A673 (cell line): ENCODE measurements around the gene CD19.

Source experiments
- CTCF ChIP-seq: fragments of 300-800, 200-600 bp; sonication (generic); conservative IDR thresholded peaks from 2 replicates; pipeline ENCODE4 v1.5.1; 2017; ENCODE audit warnings: low read depth, mild to moderate bottlenecking, antibody characterized with exemption, low read length, moderate library complexity, mixed read lengths
- EZH2 ChIP-seq: fragments of 200-600 bp; sonication (generic); IDR thresholded peaks from 2 replicates; pipeline ENCODE4 v1.6.1; 2017; ENCODE audit warnings: borderline replicate concordance, low read depth, mild to moderate bottlenecking, mixed read lengths, antibody characterized with exemption, low read length; ENCODE audit not compliant: poor library complexity, severe bottlenecking

- no peak for TF ChIP-seq EZH2
- TF ChIP-seq CTCF: no peak
These were observed 7.0 kb downstream of the CD19 start for GRCh38 chr16:28938721-28939120.
